GDM1 (cell line): ENCODE measurements around the gene RPS5.
A peak's percentile ranks its signal among the peaks of the same experiment; 100 is the strongest.
"Not testable (repeated sequence)": the region's sequence is repeated elsewhere in the genome, so short reads cannot be mapped to it uniquely, and the experiment has no call there.

Source experiments
- DNase-seq: peaks from one replicate; lab custom pipeline; 2025; lab: John Stamatoyannopoulos, UW

The RPS5 gene

DNA sequence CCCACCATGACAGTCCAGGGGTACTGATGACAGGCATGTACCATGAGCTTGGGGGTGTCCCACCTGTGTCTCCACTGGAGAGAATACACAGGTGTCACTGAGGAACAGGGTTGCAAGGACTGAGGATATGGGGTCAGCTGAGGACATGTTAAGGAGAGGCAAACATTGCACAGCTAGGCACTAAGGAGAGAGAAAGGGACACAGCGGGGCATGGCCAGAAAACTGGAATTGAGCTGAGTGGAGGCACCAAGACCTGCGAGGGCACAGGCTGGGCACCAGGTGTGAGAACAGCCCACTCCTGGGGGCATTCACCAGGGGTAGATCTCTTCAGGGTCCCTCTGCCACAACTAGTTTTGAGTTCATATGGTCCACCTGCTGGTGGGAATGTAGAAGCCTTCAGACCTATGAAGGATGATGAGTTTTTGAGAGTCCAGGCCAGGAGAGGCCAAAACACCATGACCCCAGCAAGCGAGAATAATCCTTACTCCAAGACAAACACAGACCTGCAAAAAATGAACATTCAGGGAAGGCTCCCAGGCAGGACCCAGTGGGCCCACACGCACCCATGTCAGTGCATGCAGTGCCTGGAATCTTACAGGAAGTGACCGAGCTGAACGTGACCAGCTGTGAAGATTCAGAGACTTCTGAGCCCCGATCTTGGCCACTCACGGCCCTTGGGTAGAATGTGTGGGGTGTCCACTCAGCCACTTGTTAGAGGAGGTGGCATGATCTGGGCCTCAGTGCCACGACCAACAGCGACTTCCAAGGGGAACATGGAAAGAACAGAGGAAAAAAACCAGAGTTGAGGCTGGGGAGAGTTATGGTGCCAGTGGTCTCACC is 20.0 kb downstream of the RPS5 start:
- DNase-seq: no peak

GRCh38 chr19:58407658-58408151 is 20.6 kb downstream of the RPS5 start:
- no peak for DNase-seq

- peak; percentile 97 for DNase-seq
These were observed 21.3 kb downstream of the RPS5 start, which contains the start of gene ZNF584 for GRCh38 chr19:58408152-58409009. TSS of gene ZNF584 (plus strand) at chr19:58408649. CDS start at chr19:58409148, 499 bp downstream.

DNA sequence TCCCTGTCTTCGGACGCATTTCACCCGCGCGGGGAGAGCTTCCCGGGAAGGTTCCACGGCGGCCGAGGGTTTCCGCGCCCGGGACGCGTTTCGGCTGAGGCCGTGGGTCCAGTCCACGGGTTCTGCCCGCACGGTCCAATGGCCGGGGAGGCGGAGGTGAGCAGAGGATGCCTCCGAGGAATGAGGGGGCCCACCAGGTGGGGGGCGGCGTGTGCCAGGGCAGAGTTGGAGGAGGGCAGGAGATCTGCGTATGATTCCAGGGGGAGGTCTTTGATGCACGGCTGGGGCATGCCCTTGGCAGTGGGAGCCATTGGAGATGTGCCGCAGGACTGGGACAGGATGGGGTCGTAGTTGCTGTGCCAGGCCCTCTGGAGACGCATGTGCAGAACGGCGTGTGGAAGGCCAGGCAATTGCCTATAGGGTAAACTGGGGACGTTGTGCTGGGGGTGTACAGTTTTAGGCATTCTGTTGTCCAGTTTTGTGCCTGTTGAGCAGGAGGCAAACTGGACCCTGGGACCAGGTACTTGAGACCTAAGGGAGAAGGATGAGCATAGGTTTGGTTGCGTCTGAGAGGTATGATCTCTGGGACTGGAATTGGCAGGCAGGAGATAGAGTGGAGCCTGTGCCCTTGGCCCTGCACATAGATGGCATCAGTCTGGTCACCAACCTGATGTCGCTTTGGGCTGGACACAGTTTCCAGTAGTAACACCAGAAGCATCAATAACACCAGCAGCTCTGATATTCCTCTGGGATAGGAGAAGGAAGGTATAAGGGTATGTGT is 22.1 kb downstream of the RPS5 start:
- DNase-seq: peak; percentile 6

DNA sequence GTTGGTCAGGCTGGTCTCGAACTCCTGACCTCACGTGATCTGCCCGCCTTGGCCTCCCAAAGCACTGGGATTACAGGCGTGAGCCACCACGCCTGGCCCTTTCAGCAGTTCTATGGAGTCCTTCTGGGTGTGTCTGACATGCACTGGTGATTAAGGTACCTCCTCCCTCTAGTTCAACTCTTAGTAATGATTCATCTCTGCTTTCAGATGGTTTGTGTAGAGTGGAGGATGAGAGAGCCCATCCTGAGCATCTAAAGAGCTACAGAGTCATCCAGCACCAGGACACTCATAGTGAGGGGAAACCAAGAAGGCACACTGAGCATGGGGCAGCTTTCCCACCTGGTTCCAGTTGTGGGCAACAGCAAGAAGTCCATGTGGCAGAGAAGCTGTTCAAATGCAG is 29.5 kb downstream of the RPS5 start:
- no peak for DNase-seq

- DNase-seq: no peak
These were observed 30.0 kb downstream of the RPS5 start for GRCh38 chr19:58417071-58417470.

DNA sequence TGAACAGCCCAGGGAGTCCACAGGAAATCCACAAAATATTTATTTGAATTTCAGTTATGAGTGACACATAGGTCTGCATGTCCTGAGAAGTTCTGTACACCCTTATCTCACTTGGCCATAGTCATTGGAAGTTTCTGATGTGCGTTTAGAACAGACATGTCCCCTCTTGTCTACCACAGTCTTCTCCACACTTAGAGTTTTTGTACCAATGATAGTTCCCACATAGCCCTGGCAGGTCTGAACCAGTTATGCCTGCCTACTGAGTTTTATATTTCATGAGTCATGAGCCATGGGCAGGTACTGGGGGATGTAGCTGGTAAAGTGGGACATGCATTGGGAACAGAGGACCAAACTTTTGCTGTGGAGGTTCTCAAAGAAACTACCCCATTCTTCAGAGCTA is 41.5 kb downstream of the RPS5 start:
- DNase-seq: no peak

DNA sequence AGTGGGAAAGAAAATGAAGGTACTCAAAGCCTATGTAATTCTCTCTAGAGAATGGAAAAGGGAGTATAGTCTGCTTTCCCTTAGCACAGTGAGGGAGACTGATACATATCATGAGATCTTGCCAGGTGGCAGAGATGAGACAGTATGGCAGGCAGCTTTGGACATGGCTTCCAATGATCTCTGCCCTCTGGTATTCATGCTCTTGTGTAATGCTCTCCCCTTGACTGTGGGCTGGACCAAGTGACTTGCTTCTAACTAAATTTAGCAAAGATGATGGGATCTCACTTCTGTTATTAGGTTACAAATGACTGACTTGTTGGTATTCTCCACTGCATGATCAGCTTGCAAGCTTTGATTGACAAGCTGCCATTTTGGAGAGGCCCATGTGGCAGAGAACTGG is 42.7 kb downstream of the RPS5 start:
- DNase-seq: no peak

- no peak for DNase-seq
These were observed 47.1 kb downstream of the RPS5 start for GRCh38 chr19:58434217-58434616.

DNA sequence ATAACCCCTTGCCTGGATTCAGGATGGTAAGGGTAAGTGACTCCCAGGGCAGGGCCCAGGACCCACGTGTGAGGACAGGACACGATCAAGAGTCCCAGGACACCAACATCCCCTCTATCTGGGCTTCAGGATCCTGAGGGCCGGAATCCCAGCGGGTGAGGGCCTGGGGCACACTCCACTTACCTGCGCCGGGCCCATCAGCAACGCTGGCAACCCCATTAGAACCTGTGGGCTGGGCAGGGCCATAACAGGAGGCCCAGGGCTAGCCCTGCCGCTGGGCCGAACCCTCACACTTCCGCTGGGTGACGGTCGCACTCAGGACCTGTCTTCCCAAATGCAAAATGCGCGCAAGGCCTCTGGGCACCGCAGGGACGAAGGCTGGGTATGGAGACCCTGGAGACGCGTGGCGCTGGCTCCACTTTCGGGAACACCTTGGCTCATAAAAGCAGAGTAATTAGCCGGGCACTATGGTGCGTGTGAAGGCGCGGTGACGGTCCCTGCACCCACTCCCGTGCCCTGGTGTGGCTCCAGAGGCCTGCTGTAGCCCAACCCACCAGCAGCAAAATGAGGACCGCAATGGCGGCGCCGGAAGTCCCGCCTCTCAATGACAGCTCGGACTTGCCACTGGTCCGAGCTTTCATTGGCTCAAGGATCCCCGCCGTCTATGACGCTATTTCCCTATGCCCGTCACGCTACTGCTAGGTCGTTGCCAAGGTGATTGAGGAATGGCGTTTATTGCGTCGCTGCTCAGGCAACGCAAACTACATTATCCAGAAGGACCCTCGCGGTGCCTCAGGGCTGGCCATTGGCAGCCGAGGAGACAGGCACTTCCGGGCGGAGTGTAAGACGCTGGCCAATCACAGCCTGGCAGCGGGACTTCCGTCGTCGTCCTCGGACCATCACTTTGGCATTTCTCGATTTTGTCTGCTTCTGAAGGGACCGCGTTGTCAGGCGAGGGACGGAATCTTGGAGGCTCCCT is 52.8 kb downstream of the RPS5 start, which contains the start of gene ZNF132:
TSS of gene ZNF132 (minus strand) at position 578 of the 979 bp plus-strand sequence. CDS start at position 246, 332 bp downstream.
- DNase-seq: no peak

- DNase-seq: no peak
These were observed 53.5 kb downstream of the RPS5 start for GRCh38 chr19:58440556-58440955.

DNA sequence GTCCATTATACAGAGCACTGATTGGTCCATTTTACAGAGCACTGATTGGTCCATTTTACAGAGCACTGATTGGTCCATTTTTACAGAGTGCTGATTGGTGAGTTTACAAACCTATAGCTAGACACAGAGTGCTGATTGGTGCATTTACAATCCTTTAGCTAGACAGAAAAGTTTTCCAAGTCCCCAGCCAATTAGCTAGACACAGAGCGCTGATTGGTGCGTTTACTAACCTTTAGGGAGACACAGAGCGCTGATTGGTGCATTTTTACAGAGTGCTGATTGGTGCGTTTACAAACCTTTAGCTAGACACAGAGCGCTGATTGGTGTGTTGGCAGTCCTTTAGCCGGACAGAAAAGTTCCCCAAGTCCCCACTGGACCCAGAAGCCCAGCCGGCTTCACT is 55.9 kb downstream of the RPS5 start:
- DNase-seq: not testable (repeated sequence)
